ENCODE data around the gene RHBDD3. TPM values are rescaled to one million over a fixed set of nuclear protein-coding genes. Genes with fewer than 3 reads are reported as not detected.

Gene RHBDD3
- total RNA-seq = 29.4 and 31.4 TPM in 2 replicates

GRCh38 chr22:29267858-29268510 is at the start of gene RHBDD3, which contains the start of gene EWSR1:
TSS of gene RHBDD3 (minus strand) at chr22:29267981. CDS start at chr22:29265626, 2,355 bp downstream.
TSS of gene EWSR1 (plus strand) at chr22:29268268. CDS start at chr22:29268337, 69 bp downstream.

GRCh38 chr22:29315286-29316140 is 47.7 kb upstream of the RHBDD3 start, which contains the start of gene RASL10A:
TSS of gene RASL10A (minus strand) at chr22:29315697. CDS start at chr22:29315246, 451 bp downstream.

GRCh38 chr22:29306175-29306834 is 38.5 kb upstream of the RHBDD3 start, which contains the start of gene GAS2L1:
TSS of gene GAS2L1 (plus strand) at chr22:29306650. CDS start at chr22:29308106, 1,456 bp downstream.

Other genes starting within 250 kb of the RHBDD3 start
- gene C22orf31, start 206.2 kb downstream of the RHBDD3 start, total RNA-seq = not detected in 2 replicates
- 0.65 and 0.67 TPM in 2 replicates for gene KREMEN1, start 194.9 kb downstream of the RHBDD3 start, total RNA-seq
- under 0.01 TPM in 1 of 2 replicates, not detected in the other for gene EMID1, start 62.1 kb downstream of the RHBDD3 start, total RNA-seq
- gene EWSR1, start 287 bp upstream of the RHBDD3 start, total RNA-seq = 226 and 264 TPM in 2 replicates
- 27.2 and 38.2 TPM in 2 replicates for gene GAS2L1, start 38.7 kb upstream of the RHBDD3 start, total RNA-seq
- gene RASL10A, start 47.7 kb upstream of the RHBDD3 start, total RNA-seq = 0.96 and 1.3 TPM in 2 replicates
- gene AP1B1, start 120.6 kb upstream of the RHBDD3 start, total RNA-seq = 139 and 142 TPM in 2 replicates
- gene RFPL1, start 170.6 kb upstream of the RHBDD3 start, total RNA-seq = not detected in 2 replicates
- 0.86 and 0.98 TPM in 2 replicates for gene NEFH, start 212.2 kb upstream of the RHBDD3 start, total RNA-seq